ENCODE data around the gene GMCL2. TPM values are rescaled to one million over a fixed set of nuclear protein-coding genes. Genes with fewer than 3 reads are reported as not detected.

Gene GMCL2
- total RNA-seq, 6 experiments from 2014 or later, result not detected

DNA sequence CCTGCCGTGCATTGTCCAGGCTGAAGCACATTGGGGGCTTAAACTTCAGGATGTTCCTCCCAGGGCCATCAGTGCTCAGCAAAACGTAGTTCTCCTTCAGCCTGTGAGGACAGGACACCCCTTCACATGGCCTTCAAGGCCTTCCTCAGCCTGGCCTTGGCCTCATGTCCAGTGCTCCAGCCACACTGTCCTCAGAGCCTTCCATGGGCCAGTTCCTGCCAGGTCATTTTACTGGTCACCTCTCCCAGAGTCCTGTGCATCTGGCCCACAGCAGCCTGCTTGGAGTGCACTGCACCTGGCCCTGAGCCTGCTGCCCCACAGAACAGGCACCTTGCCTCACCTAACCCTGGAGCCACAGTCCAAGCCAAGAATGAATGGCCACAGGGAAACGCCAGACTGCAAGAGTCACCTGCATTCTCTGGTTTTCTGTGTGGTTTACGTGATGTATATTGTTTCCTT is 25.9 kb upstream of the GMCL2 start:
- Histone ChIP-seq H3K4me3 (no peak overlapping the region), H3K36me3 (peaks cover 18 to 73% (median 38%) of the 10 kb centered on the region in 4 donors), H3K27me3 (no peaks in the 10 kb centered on the region), H3K27ac (peak overlapping the region in 2 of 3 donors; percentile 52 to 68), H3K4me1 (peaks cover 0 to 39% (median 18%) of the 10 kb centered on the region in 4 donors), H3K9me3 (no peaks in the 10 kb centered on the region)
- DNase-seq (peak; percentile 52 to 92 (median 89)), ATAC-seq (peak; percentile 45 to 86 (median 79))
- intact Hi-C loops (cut with DNase I), result no loop called here
- TF ChIP-seq CTCF (IDR thresholded peaks at IDR 0.05), result no peak
- TF ChIP-seq POLR2A (IDR thresholded peaks at IDR 0.05), result no peak
- WGBS (ENCODE audit: insufficient coverage, low coverage, low lambda C conversion rate, missing lambda C conversion rate), result 36% methylated on average over 2 of the region's 4 CpGs

- no peaks in the 10 kb centered on the region for H3K27me3 ChIP-seq
- H3K27ac ChIP-seq, result peak overlapping the region in 1 of 3 donors; percentile 33
- peak in 1 of 4 donors; percentile 1 for ATAC-seq
- DNase-seq, result no peak
- H3K4me1 ChIP-seq, result peaks cover 0 to 42% (median 19%) of the 10 kb centered on the region in 4 donors
- no peaks in the 10 kb centered on the region for H3K9me3 ChIP-seq
- 82% methylated on average over 2 of the region's 3 CpGs for WGBS (ENCODE audit: insufficient coverage, low coverage, low lambda C conversion rate, missing lambda C conversion rate)
- no peak for TF ChIP-seq CTCF (IDR thresholded peaks at IDR 0.05)
- TF ChIP-seq POLR2A (IDR thresholded peaks at IDR 0.05), result no peak
- intact Hi-C loops (cut with DNase I), result no loop called here
- H3K36me3 ChIP-seq, result peaks cover 20 to 79% (median 40%) of the 10 kb centered on the region in 4 donors
- no peak overlapping the region for H3K4me3 ChIP-seq
These were observed 25.3 kb upstream of the GMCL2 start for GRCh38 chr5:178212241-178213002.

DNA sequence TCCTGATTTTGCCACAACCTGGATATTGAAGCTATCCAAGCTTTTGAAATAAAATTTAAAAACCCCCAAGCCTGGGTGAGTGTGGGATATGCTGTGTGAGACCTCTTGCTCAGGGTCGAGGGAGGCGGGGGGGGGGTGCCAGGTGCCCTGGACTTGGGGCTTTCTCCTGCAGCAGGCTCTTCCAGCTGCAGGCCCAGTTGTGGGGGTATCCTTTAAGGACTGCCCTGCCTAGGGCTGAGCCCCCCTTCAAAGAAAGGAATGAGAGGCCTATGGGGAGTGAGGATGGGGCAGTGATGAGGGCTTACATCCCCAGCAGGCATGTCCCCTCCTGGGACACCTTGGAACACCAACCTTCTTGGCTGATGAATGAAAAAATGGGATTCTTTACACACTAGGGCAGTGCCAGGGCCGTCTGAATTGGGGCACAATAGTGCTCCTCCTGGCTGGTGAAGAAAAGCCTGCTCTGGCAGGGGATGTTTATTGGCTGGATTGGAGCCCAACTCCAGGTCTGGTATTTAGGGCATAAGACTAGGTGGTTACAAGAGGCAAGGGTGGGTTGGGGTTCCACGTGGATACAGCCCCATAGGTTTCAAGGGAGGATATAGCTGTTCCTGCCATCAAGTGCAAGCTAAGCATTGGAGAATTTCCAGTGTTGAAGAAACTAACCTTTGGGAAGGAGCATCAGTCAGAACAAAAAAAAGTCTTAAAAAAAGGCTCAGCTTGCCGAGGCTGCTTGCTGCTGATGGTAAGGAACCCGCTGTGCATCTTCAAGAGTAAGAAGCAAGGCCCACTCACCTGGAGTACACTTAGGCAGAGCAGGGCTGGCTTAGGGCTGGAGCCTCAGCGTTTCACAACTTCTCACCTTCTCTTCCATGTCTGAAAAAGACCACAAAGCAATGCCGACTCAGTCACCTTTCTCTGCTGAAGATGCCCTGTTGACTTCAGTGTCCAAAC is 24.2 kb upstream of the GMCL2 start:
- H3K36me3 ChIP-seq, result peaks cover 26 to 78% (median 49%) of the 10 kb centered on the region in 4 donors
- intact Hi-C loops (cut with DNase I), result no loop called here
- WGBS (ENCODE audit: insufficient coverage, low coverage, low lambda C conversion rate, missing lambda C conversion rate), result 79% methylated on average over 5 of the region's 8 CpGs
- no peaks in the 10 kb centered on the region for H3K27me3 ChIP-seq
- TF ChIP-seq CTCF (IDR thresholded peaks at IDR 0.05) (no peak), POLR2A (IDR thresholded peaks at IDR 0.05) (no peak)
- no peak overlapping the region for H3K27ac ChIP-seq
- H3K4me3 ChIP-seq, result no peak overlapping the region
- ATAC-seq (no peak), DNase-seq (no peak)
- H3K4me1 ChIP-seq, result peaks cover 0 to 52% (median 24%) of the 10 kb centered on the region in 4 donors
- H3K9me3 ChIP-seq, result no peaks in the 10 kb centered on the region

GRCh38 chr5:178210686-178211085 is 23.5 kb upstream of the GMCL2 start:
- Histone ChIP-seq H3K4me1 (peaks cover 0 to 59% (median 24%) of the 10 kb centered on the region in 4 donors), H3K9me3 (no peaks in the 10 kb centered on the region), H3K27ac (no peak overlapping the region), H3K27me3 (no peaks in the 10 kb centered on the region), H3K36me3 (peaks cover 24 to 71% (median 48%) of the 10 kb centered on the region in 4 donors), H3K4me3 (no peak overlapping the region)
- WGBS (ENCODE audit: insufficient coverage, low coverage, low lambda C conversion rate, missing lambda C conversion rate), result 85% methylated on average over 4 of the region's 5 CpGs
- DNase-seq (no peak), ATAC-seq (no peak)
- TF ChIP-seq POLR2A (IDR thresholded peaks at IDR 0.05) (no peak), CTCF (IDR thresholded peaks at IDR 0.05) (no peak)
- intact Hi-C loops (cut with DNase I), result no loop called here

Data from right lobe of liver (tissue), 6 donors.